KMS-11 (cell line): ENCODE measurements around the gene DCP1A.

Source experiments
- H2AFZ ChIP-seq: fragments of 200-600 bp; sonication (generic); 2 replicates; pipeline ENCODE4 v1.6.1; 2016; ENCODE audit warnings: antibody characterized with exemption, mixed run types, low read depth
- H3K27ac ChIP-seq: fragments of 200-600 bp; sonication (generic); 2 replicates; pipeline ENCODE4 v1.6.1; 2016; ENCODE audit warnings: mild to moderate bottlenecking, mixed run types
- H3K27me3 ChIP-seq: fragments of 200-600 bp; sonication (generic); 2 replicates; pipeline ENCODE4 v1.6.1; 2017; ENCODE audit warnings: mild to moderate bottlenecking, low read depth, mixed run types, moderate library complexity; ENCODE audit not compliant: insufficient read depth
- H3K36me3 ChIP-seq: fragments of 200-600 bp; sonication (generic); 2 replicates; pipeline ENCODE4 v1.6.1; 2017; ENCODE audit warnings: mild to moderate bottlenecking, mixed run types; ENCODE audit not compliant: insufficient read depth
- H3K4me1 ChIP-seq: fragments of 200-600 bp; sonication (generic); 2 replicates; pipeline ENCODE4 v1.6.1; 2016; ENCODE audit warnings: mild to moderate bottlenecking, low read depth, mixed run types; ENCODE audit not compliant: poor library complexity, severe bottlenecking
- H3K4me2 ChIP-seq: fragments of 200-600 bp; sonication (generic); 2 replicates; pipeline ENCODE4 v1.7.0; 2016; ENCODE audit warnings: mild to moderate bottlenecking, mixed run types
- H3K4me3 ChIP-seq: fragments of 200-600 bp; sonication (generic); IDR thresholded peaks from 2 replicates; pipeline ENCODE4 v1.6.1; 2017; ENCODE audit warnings: low read depth, low read length, mixed read lengths; ENCODE audit not compliant: insufficient read depth
- H3K79me2 ChIP-seq: fragments of 200-600 bp; sonication (generic); 2 replicates; pipeline ENCODE4 v1.6.1; 2016; ENCODE audit warnings: low read depth, mixed run types; ENCODE audit not compliant: insufficient read depth
- H3K9ac ChIP-seq: fragments of 200-600 bp; sonication (generic); 2 replicates; pipeline ENCODE4 v1.6.1; 2016; ENCODE audit warnings: mild to moderate bottlenecking, mixed run types
- H4K20me1 ChIP-seq: fragments of 200-600 bp; sonication (generic); 2 replicates; pipeline ENCODE4 v1.6.1; 2016; ENCODE audit warnings: mild to moderate bottlenecking, mixed run types; ENCODE audit not compliant: insufficient read depth
- CTCF ChIP-seq: fragments of 200-600 bp; sonication (generic); conservative IDR thresholded peaks from 2 replicates; pipeline ENCODE4 v1.6.1; 2017; ENCODE audit warnings: low read depth, mild to moderate bottlenecking, antibody characterized with exemption, low read length, moderate library complexity, mixed read lengths

Gene DCP1A

GRCh38 chr3:53242155-53242554 is 105.2 kb downstream of the DCP1A start:
- Histone ChIP-seq H3K27me3 (no peaks in the 10 kb centered on the region), H4K20me1 (peaks cover 16% of the 10 kb centered on the region; the same call in 1 of the 2 replicates), H3K79me2 (peaks cover 51% of the 10 kb centered on the region), H3K36me3 (no peaks in the 10 kb centered on the region), H3K4me3 (no peak overlapping the region), H3K27ac (no peak overlapping the region), H3K4me1 (peaks cover 7% of the 10 kb centered on the region), H3K9ac (no peak overlapping the region), H3K4me2 (no peak overlapping the region), H2AFZ (no peak overlapping the region)
- no peak for TF ChIP-seq CTCF

GRCh38 chr3:53240989-53241972 is 106.1 kb downstream of the DCP1A start:
- no peak for TF ChIP-seq CTCF
- Histone ChIP-seq H2AFZ (no peak overlapping the region), H3K36me3 (no peaks in the 10 kb centered on the region), H3K9ac (no peak overlapping the region), H3K27me3 (no peaks in the 10 kb centered on the region), H4K20me1 (peaks cover 16% of the 10 kb centered on the region; the same call in 1 of the 2 replicates), H3K4me1 (peaks cover 16% of the 10 kb centered on the region), H3K4me3 (no peak overlapping the region), H3K4me2 (no peak overlapping the region), H3K27ac (no peak overlapping the region), H3K79me2 (peaks cover 42% of the 10 kb centered on the region)

- peaks cover 16% of the 10 kb centered on the region; the same call in 1 of the 2 replicates for H4K20me1 ChIP-seq
- no peak for TF ChIP-seq CTCF
- no peak overlapping the region for H3K4me3 ChIP-seq
- H3K36me3 ChIP-seq: no peaks in the 10 kb centered on the region
- H3K4me1 ChIP-seq: peaks cover 17% of the 10 kb centered on the region
- H3K9ac ChIP-seq: no peak overlapping the region
- H2AFZ ChIP-seq: no peak overlapping the region
- no peak overlapping the region for H3K27ac ChIP-seq
- H3K79me2 ChIP-seq: peaks cover 27% of the 10 kb centered on the region; the same call in 1 of the 2 replicates
- H3K4me2 ChIP-seq: no peak overlapping the region
- H3K27me3 ChIP-seq: no peaks in the 10 kb centered on the region
These were observed 107.5 kb downstream of the DCP1A start for GRCh38 chr3:53239800-53240199.

GRCh38 chr3:53238886-53239285 is 108.5 kb downstream of the DCP1A start:
- Histone ChIP-seq H3K27ac (no peak overlapping the region), H3K36me3 (no peaks in the 10 kb centered on the region), H3K4me2 (no peak overlapping the region), H3K79me2 (peaks cover 18% of the 10 kb centered on the region; the same call in 1 of the 2 replicates), H4K20me1 (peaks cover 7% of the 10 kb centered on the region; the same call in 1 of the 2 replicates), H3K9ac (no peak overlapping the region), H3K27me3 (no peaks in the 10 kb centered on the region), H3K4me1 (peaks cover 17% of the 10 kb centered on the region), H2AFZ (no peak overlapping the region), H3K4me3 (no peak overlapping the region)
- TF ChIP-seq CTCF: no peak
